ENCODE measurements around the gene MITF. TPM values are rescaled to one million over a fixed set of nuclear protein-coding genes. Genes with fewer than 3 reads are reported as not detected.

Gene MITF
- total RNA-seq, 1 donor = 30.2 TPM

GRCh38 chr3:69764121-69764741, 25.0 kb downstream of the MITF start:
- no peak overlapping the region for H3K4me3 ChIP-seq (ENCODE audit: low read depth, low read length)
- DNase-seq (ENCODE audit: low read depth) = no peak
- TF ChIP-seq CTCF (IDR thresholded peaks at IDR 0.05; ENCODE audit: insufficient read depth, low read depth, low read length) = no peak

GRCh38 chr3:69764861-69765260, 25.6 kb downstream of the MITF start:
- DNase-seq (ENCODE audit: low read depth) = peak; percentile 77
- TF ChIP-seq CTCF (IDR thresholded peaks at IDR 0.05; ENCODE audit: insufficient read depth, low read depth, low read length) = no peak
- peak overlapping the region; percentile 19 for H3K4me3 ChIP-seq (ENCODE audit: low read depth, low read length)

- DNase-seq (ENCODE audit: low read depth) = no peak
- TF ChIP-seq CTCF (IDR thresholded peaks at IDR 0.05; ENCODE audit: insufficient read depth, low read depth, low read length) = no peak
- no peak overlapping the region for H3K4me3 ChIP-seq (ENCODE audit: low read depth, low read length)
Observed at GRCh38 chr3:69766638-69767037, 27.4 kb downstream of the MITF start.

- no peak for TF ChIP-seq CTCF (IDR thresholded peaks at IDR 0.05; ENCODE audit: insufficient read depth, low read depth, low read length)
- H3K4me3 ChIP-seq (ENCODE audit: low read depth, low read length) = no peak overlapping the region
- DNase-seq (ENCODE audit: low read depth) = no peak
Observed at GRCh38 chr3:69767571-69767970, 28.3 kb downstream of the MITF start.

GRCh38 chr3:69768438-69768837, 29.2 kb downstream of the MITF start:
- H3K4me3 ChIP-seq (ENCODE audit: low read depth, low read length) = no peak overlapping the region
- TF ChIP-seq CTCF (IDR thresholded peaks at IDR 0.05; ENCODE audit: insufficient read depth, low read depth, low read length) = no peak
- no peak for DNase-seq (ENCODE audit: low read depth)

- DNase-seq (ENCODE audit: low read depth) = no peak
- no peak for TF ChIP-seq CTCF (IDR thresholded peaks at IDR 0.05; ENCODE audit: insufficient read depth, low read depth, low read length)
- H3K4me3 ChIP-seq (ENCODE audit: low read depth, low read length) = no peak overlapping the region
Observed at GRCh38 chr3:69770219-69770618, 31.0 kb downstream of the MITF start.

All from fibroblast of villous mesenchyme (primary cell).